GM10266 (cell line): ENCODE measurements around the gene GZMM.

Source experiments
- DNase-seq: peaks from one replicate; pipeline ENCODE4 v3.0.0; 2012; ENCODE audit errors: extremely low spot score
- TF ChIP-seq, protein P1 (sequence below): IDR thresholded peaks from 2 replicates; pipeline ENCODE4 v1.5.1; 2012; ENCODE audit warnings: mild to moderate bottlenecking, low read depth; ENCODE audit not compliant: control insufficient read depth, insufficient read depth; ENCODE audit errors: missing control alignments

The GZMM gene

DNA sequence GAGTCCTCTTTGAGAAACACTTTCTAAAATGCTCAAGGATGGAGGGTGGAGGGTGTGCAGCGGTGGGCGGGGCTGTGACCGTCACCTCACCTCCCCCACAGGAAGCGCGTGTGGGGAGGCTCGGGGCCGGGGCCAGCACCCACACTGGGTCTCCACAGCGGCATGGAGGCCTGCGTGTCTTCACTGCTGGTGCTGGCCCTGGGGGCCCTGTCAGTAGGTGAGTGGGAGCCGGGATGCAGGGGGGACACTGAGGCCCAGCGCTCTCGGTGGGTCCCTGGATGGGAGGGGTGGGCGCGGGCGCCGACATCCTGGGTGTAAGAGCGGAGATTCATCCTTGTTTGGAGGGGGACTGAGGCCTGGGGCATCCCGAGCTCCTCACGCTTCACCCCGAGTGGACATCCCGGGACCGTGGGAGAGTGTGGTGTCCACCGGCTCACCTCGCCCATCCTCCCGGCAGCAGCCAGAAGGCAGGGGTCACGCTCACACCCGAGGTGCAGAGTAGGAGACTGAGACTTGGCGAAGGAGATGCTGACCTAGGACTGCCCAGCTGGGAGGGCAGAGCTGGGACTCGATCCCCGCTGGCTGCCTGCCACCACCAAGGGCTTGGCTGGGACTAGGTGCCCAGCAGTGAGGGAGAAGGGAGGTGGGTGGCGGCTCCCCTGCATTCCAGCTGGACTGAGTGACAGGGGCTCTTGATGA lies at the start of gene GZMM:
Gene GZMM, plus strand, starts transcription at position 144 of the 699 bp plus-strand sequence. Its CDS starts 19 bp downstream, at position 163.
- no peak for DNase-seq
- TF ChIP-seq, protein P1, sequence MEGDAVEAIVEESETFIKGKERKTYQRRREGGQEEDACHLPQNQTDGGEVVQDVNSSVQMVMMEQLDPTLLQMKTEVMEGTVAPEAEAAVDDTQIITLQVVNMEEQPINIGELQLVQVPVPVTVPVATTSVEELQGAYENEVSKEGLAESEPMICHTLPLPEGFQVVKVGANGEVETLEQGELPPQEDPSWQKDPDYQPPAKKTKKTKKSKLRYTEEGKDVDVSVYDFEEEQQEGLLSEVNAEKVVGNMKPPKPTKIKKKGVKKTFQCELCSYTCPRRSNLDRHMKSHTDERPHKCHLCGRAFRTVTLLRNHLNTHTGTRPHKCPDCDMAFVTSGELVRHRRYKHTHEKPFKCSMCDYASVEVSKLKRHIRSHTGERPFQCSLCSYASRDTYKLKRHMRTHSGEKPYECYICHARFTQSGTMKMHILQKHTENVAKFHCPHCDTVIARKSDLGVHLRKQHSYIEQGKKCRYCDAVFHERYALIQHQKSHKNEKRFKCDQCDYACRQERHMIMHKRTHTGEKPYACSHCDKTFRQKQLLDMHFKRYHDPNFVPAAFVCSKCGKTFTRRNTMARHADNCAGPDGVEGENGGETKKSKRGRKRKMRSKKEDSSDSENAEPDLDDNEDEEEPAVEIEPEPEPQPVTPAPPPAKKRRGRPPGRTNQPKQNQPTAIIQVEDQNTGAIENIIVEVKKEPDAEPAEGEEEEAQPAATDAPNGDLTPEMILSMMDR, result no peak

DNA sequence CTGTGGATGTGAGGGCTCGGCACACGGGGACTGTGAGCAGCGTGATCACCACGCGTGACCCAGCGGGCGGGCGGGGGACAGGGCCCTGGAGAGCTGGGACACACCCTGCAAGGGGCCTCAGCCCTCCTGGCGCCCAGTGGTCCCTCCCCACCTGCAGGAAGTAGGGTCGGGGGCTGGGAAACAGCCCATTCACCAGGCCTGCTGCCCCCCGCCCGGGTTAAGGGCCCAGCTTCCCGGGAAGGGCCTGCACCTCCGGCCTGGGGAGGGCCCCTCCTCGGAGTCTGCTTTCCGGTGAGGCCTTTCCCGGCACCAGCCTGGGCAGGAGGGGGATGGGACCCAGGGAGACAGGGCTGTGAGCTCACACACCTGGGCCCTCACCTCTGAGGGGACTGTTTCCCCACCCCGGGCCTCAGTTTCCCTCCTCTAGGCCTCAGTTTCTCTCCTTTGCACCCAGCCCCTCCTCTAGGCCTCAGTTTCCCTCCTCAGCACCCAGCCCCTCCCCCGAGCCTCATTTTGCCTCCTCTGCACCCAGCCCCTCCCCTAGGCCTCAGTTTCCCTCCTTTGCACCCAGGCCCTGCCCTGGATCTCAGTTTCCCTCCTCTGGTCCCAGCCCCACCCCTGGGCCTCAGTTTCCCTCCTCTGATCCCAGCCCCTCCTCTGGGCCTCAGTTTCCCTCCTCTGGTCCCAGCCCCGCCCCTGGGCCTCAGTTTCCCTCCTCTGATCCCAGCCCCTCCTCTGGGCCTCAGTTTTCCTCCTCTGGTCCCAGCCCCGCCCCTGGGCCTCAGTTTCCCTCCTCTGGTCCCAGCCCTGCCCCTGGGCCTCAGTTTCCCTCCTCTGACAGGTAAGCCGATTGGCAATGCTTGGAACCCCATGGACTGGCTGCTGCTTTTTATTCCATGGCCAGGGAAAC lies 49.4 kb upstream of the GZMM start:
- TF ChIP-seq, protein P1, result no peak

DNA sequence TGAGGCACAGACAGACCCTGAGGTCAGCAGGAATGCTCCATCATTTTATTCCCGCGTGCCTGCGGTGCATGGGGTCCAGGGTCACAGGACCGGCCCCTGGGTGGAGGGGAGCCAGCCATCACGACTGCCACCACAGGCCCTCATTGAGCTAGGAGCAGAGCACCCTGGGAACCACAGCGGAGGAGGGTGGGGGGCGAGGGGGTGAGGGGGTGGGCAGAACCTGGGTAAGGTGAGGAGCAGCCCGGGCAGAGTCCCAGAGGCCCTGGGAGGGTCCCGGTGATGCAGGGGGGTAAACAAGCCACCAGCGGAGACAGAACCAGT lies 48.8 kb upstream of the GZMM start:
- TF ChIP-seq, protein P1, result no peak
- no peak for DNase-seq

More for the DNA sequence above, 49.4 kb upstream of the GZMM start:
- DNase-seq, result no peak

DNA sequence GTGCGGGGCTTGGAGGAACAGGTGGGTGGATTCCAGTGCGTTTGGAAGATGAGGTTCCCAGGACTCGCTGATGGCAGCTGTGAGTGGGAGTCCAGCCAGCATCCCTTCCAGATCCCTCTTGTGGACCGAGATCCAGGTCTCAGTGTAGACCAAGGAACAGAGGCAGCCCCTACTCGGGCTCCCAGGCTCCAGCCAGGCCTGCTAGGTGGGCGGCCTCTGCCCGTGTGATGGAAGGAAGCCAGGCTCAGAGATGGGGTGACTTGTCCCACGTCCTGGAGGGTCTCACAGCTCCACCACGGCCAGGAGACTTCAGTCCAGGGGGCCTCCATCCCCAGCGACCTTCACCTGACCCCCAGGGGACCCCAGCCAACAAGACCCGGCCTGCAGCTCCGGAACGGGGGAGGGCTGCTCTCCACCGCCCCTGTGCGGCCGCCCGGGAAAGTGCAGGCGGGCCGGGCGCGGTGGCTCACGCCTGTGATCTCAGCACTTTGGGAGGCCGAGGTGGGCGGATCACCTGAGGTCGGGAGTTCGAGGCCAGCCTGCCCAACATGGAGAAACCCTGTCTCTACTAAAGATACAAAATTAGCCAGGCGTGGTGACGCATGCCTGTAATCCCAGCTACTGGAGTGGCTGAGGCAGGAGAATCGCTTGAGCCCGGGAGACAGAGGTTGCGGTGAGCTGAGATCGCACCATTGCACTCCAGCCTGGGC lies 48.3 kb upstream of the GZMM start:
- TF ChIP-seq, protein P1, result peak; percentile 65
- no peak for DNase-seq

DNA sequence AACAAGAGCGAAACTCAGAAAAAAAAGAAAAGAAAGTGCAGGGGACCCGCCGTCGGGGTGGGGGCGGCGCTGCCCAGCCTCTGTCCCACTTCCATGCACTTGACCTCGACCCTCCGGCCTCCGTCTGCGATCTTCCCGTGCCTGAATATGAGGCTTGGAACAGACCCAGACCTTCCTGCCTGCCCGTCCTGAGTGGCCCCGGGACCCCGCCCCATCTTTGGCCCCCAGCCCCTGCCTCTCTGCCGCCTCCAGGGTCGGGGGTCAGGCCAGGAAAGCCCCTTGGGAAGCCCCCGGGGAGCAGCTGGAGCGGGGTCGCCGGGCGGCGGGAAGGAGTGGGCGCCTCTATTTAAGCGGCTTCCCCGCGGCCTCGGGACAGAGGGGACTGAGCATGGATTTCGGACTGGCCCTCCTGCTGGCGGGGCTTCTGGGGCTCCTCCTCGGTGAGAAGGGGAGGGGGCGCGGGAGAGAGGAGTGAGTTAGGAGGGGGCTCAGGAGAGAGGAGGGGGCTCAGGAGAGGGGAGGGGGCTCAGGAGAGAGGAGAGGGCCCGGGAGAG lies 47.7 kb upstream of the GZMM start, which contains the start of gene MADCAM1:
Gene MADCAM1, plus strand, starts transcription at position 375 of the 554 bp plus-strand sequence. Its CDS starts 14 bp downstream, at position 389.
- TF ChIP-seq, protein P1, result no peak
- no peak for DNase-seq

DNA sequence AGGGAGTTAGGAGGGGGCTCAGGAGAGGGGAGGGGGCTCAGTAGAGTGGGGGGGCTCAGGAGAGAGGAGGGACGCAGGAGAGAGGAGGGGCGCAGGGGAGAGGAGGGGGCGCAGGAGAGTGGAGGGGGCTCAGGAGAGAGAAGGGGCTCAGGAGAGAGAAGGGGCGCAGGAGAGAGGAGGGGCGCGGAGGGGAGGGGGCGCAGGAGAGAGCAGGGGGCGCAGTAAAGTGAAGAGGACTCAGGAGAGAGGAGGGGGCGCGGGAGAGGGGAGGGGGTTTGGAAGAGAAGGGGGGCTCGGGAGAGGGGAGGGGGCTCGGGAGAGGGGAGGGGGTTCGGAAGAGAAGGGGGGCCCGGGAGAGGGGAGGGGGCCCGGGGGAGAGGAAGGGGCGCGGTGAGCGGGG lies 46.9 kb upstream of the GZMM start:
- TF ChIP-seq, protein P1, result no peak
- DNase-seq, result no peak
